Smooth muscle cell (in vitro differentiated cells): ENCODE data around the gene PKP4. TPM values are rescaled to one million over a fixed set of nuclear protein-coding genes. Genes with fewer than 3 reads are reported as not detected.
"Not testable (repeated sequence)": the region's sequence is repeated elsewhere in the genome, so short reads cannot be mapped to it uniquely, and the experiment has no call there.

Source experiments
- DNase-seq: peaks from one replicate; lab custom pipeline; 2025; ENCODE audit not compliant: unreplicated experiment; lab: John Stamatoyannopoulos, UW
- H2AFZ ChIP-seq: fragments of 200-600 bp; sonication (generic); 2 replicates; pipeline ENCODE4 v1.6.0; 2016; ENCODE audit warnings: antibody characterized with exemption, low read depth, mild to moderate bottlenecking
- H3F3A ChIP-seq: fragments of 200-600 bp; sonication (generic); 2 replicates; pipeline ENCODE4 v1.6.0; 2017; ENCODE audit warnings: antibody characterized with exemption, low read depth
- H3K27ac ChIP-seq: fragments of 200-600 bp; sonication (generic); 2 replicates; pipeline ENCODE4 v1.5.1; 2016; ENCODE audit warnings: low read depth, mild to moderate bottlenecking
- H3K27me3 ChIP-seq: fragments of 200-600 bp; sonication (generic); 2 replicates; pipeline ENCODE4 v1.6.1; 2016; ENCODE audit warnings: low read depth, mild to moderate bottlenecking
- H3K36me3 ChIP-seq: fragments of 200-600 bp; sonication (generic); 2 replicates; pipeline ENCODE4 v1.5.1; 2016; ENCODE audit warnings: low read depth
- H3K4me1 ChIP-seq: fragments of 200-600 bp; sonication (generic); 2 replicates; pipeline ENCODE4 v1.5.1; 2016; ENCODE audit warnings: low read depth
- H3K4me2 ChIP-seq: fragments of 200-600 bp; sonication (generic); 2 replicates; pipeline ENCODE4 v1.6.0; 2016; ENCODE audit warnings: mild to moderate bottlenecking
- H3K4me3 ChIP-seq: fragments of 200-600 bp; sonication (generic); 2 replicates; pipeline ENCODE4 v1.5.1; 2016; ENCODE audit warnings: mild to moderate bottlenecking
- H3K79me2 ChIP-seq: fragments of 200-600 bp; sonication (generic); 2 replicates; pipeline ENCODE4 v1.6.0; 2016; ENCODE audit warnings: low read depth, mild to moderate bottlenecking
- H3K9ac ChIP-seq: fragments of 200-600 bp; sonication (generic); 2 replicates; pipeline ENCODE4 v1.6.0; 2016; ENCODE audit warnings: low read depth
- H3K9me3 ChIP-seq: fragments of 200-600 bp; sonication (generic); replicated peaks from 2 replicates; pipeline ENCODE4 v1.5.1; 2016; ENCODE audit warnings: low read depth
- H4K20me1 ChIP-seq: fragments of 200-600 bp; sonication (generic); 2 replicates; pipeline ENCODE4 v1.6.0; 2016; ENCODE audit warnings: low read depth
- WGBS: methylation state at CpG from one replicate; pipeline ENCODE4 v1.1.7; 2016; ENCODE audit warnings: low lambda C conversion rate; 5-methylcytosine and 5-hydroxymethylcytosine counted together
- polyA plus RNA-seq: library from polyadenylated mRNA; unstranded; fragments of >200 nt; fragmentation: Nextera tagmentation; extraction: Ambion mirVana; gene quantifications from 2 replicates; pipeline ENCODE4 v1.2.1, GENCODE V29; 2016
- total RNA-seq: library from RNA; depleted of rRNA; stranded (reverse); fragments of >200 nt; gene quantifications from 2 replicates; pipeline ENCODE4 v1.2.3, GENCODE V29; 2014
- TF ChIP-seq, protein P1 (sequence below): fragments of 200-600 bp; sonication (generic); IDR thresholded peaks from 2 replicates; pipeline ENCODE4 v1.5.1; 2017; ENCODE audit warnings: borderline replicate concordance, mild to moderate bottlenecking, antibody characterized with exemption; ENCODE audit not compliant: insufficient read depth, poor library complexity, severe bottlenecking

PKP4 gene
- total and polyA plus RNA-seq, 2 experiments from 2014 or later, result 2.4 to 14.0 TPM

DNA sequence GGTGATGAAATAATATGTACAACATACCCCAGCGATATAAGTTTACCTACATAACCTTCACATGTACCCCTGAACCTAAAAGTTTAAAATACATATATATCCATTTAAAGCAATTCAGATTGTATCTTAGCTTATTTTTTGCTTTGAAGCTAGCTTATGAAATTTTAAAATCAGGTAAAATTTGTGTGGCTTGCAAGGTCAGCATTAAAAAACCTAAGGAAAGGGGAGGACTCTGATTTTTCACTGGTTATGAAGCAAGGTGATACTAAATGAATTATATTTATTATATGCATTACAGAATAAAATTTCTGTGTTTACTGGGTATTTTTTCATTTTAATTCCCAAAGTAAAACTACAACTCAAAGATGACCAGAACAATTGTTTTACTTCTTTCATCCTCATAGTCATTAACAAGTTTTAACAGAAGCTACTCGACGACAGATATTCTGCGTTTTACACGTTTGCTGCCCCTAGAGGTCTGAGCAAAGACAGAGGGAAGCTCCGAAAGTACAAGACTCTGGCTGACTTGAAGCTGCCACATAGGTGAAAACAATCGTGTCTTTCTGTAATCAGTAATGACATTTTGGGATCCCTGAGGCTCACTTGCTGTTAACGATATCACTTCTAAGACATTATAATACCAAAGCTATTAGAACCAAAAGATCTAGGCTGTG, 17.1 kb downstream of the PKP4 start:
- DNase-seq, result no peak
- Histone ChIP-seq H3K9ac (no peak overlapping the region), H3K4me3 (no peak overlapping the region), H3K27me3 (no peaks in the 10 kb centered on the region), H3K4me1 (peaks cover 4% of the 10 kb centered on the region), H3F3A (no peaks in the 10 kb centered on the region), H3K79me2 (peaks cover 3% of the 10 kb centered on the region), H3K36me3 (no peaks in the 10 kb centered on the region), H4K20me1 (no peaks in the 10 kb centered on the region), H2AFZ (no peak overlapping the region), H3K9me3 (no peaks in the 10 kb centered on the region), H3K4me2 (no peak overlapping the region), H3K27ac (no peak overlapping the region)
- TF ChIP-seq, protein P1, sequence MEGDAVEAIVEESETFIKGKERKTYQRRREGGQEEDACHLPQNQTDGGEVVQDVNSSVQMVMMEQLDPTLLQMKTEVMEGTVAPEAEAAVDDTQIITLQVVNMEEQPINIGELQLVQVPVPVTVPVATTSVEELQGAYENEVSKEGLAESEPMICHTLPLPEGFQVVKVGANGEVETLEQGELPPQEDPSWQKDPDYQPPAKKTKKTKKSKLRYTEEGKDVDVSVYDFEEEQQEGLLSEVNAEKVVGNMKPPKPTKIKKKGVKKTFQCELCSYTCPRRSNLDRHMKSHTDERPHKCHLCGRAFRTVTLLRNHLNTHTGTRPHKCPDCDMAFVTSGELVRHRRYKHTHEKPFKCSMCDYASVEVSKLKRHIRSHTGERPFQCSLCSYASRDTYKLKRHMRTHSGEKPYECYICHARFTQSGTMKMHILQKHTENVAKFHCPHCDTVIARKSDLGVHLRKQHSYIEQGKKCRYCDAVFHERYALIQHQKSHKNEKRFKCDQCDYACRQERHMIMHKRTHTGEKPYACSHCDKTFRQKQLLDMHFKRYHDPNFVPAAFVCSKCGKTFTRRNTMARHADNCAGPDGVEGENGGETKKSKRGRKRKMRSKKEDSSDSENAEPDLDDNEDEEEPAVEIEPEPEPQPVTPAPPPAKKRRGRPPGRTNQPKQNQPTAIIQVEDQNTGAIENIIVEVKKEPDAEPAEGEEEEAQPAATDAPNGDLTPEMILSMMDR, result no peak
- 74% methylated on average over 8 of the region's 8 CpGs for WGBS

DNA sequence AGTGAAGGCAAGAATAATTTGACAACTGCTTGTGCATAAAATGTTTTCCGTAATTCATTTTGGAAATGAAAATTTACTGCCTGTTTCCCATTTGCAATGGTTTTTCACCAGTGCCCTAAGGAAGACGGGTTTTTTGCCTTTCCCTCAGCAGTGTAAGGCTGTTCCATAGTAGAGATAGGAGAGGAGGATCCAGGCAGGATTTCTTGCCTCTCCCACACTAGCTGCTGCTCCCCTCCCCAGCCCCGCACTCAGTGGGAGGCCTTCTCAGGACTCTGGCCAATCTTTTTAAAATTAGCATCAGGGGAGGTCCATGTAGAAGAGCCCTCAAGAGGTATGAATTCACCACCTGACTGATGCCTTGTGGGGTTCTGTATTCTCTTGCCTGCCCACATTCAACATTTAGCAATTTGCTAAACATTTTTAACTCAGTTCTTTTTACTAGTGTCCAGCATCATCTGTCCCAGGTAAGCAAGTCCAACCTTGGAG, 17.8 kb downstream of the PKP4 start:
- H3K9ac ChIP-seq, DNase-seq, H3K4me1 ChIP-seq, H3K4me2 ChIP-seq, H3K27ac ChIP-seq, H3K4me3 ChIP-seq, H3K27me3 ChIP-seq, H3K79me2 ChIP-seq, H3K36me3 ChIP-seq, H3K9me3 ChIP-seq, H4K20me1 ChIP-seq, H3F3A ChIP-seq, H2AFZ ChIP-seq: not testable (repeated sequence)
- WGBS, result 97% methylated on average over 3 of the region's 3 CpGs

DNA sequence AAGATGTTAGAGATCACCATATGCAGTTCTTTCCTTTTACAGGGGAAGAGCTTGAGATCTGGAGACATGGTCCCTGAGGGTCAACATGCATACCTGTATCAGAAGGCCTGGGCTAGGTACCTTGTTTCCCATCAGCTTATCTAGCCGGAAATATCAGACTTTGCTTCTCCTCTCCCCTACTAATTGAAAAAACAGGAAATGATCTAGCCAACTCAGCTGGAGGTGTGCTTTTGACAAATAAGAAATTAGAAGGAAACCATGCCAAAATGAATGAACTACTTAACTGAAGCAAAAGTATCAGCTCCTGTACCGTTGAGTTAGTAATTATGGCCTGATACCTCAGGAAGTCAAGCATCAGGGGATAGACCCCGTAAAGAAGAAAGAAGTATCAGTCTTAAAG, 20.4 kb downstream of the PKP4 start:
- H3K79me2 ChIP-seq, result peaks cover 7% of the 10 kb centered on the region
- H2AFZ ChIP-seq, result no peak overlapping the region
- TF ChIP-seq, protein P1, result no peak
- H3K27me3 ChIP-seq, result no peaks in the 10 kb centered on the region
- no peak overlapping the region for H3K4me2 ChIP-seq
- WGBS, result 92% methylated on average over 3 of the region's 3 CpGs
- H3K36me3 ChIP-seq, result no peaks in the 10 kb centered on the region
- no peak overlapping the region for H3K27ac ChIP-seq
- no peak overlapping the region for H3K4me3 ChIP-seq
- H3K9me3 ChIP-seq, result no peaks in the 10 kb centered on the region
- H3F3A ChIP-seq, result no peaks in the 10 kb centered on the region
- no peak overlapping the region for H3K9ac ChIP-seq
- peaks cover 4% of the 10 kb centered on the region for H3K4me1 ChIP-seq
- no peaks in the 10 kb centered on the region for H4K20me1 ChIP-seq
- DNase-seq, result no peak

DNA sequence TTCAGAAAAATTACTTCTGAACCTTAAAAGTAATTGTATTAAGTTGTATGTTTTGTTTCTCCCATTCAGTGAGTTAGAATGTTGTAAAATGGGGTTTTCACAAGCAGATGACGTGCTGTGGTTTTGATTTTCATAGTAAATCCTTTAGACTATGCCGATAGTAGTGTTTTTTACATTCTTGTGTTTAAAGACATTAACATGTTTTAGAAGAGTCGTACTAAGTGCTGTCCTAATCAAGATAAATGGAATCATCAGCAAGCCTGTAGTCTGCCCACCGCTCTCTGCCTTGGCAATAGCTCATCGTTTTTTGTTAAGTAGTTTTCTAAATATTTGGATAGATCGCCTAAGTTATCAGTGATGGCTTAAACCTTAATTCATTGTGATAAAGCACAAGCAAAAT, 21.5 kb downstream of the PKP4 start:
- H3K9me3 ChIP-seq, result no peaks in the 10 kb centered on the region
- H3K4me1 ChIP-seq, result peaks cover 4% of the 10 kb centered on the region
- H3K9ac ChIP-seq, result no peak overlapping the region
- TF ChIP-seq, protein P1, result no peak
- H3K27me3 ChIP-seq, result no peaks in the 10 kb centered on the region
- H3K36me3 ChIP-seq, result no peaks in the 10 kb centered on the region
- no peak overlapping the region for H3K4me3 ChIP-seq
- DNase-seq, result no peak
- H3K27ac ChIP-seq, result no peak overlapping the region
- H3K4me2 ChIP-seq, result peak overlapping the region; percentile 53
- peaks cover 7% of the 10 kb centered on the region for H3K79me2 ChIP-seq
- WGBS, result 27% methylated on average over 6 of the region's 6 CpGs
- H3F3A ChIP-seq, result no peaks in the 10 kb centered on the region
- H4K20me1 ChIP-seq, result no peaks in the 10 kb centered on the region
- no peak overlapping the region for H2AFZ ChIP-seq
